Stimulated activated naive B cell treated with anti-CD40 and anti-IgM and Interleukin-4, amounts not matched to agents 10 μg/mL and 1 μg/mL and 100 μg/mL, for 72 hours (primary cell): ENCODE measurements around the gene TBL1X.
"Not testable (repeated sequence)": the region's sequence is repeated elsewhere in the genome, so short reads cannot be mapped to it uniquely, and the experiment has no call there.

Experiments
- ATAC-seq, 2 donors: fragments of 150-1000 bp; cut with Tn5 transposase; replicated peaks; 2 replicates each; pipeline ENCODE4 v1.10.0; 2021; ENCODE audit warnings: moderate library complexity in 1 of 2
- DNase-seq: peaks from one replicate; pipeline ENCODE4 v3.0.0; 2021
- H3K27ac Mint-ChIP-seq: one replicate; pipeline ENCODE4 v1.8.0; 2022; ENCODE audit warnings: mild to moderate bottlenecking, mixed read lengths
- H3K27me3 Mint-ChIP-seq, 2 donors: one replicate each; pipeline ENCODE4 v1.8.0; 2022; ENCODE audit warnings: mixed read lengths in 2 of 2
- H3K36me3 Mint-ChIP-seq, 2 donors: one replicate each; pipeline ENCODE4 v1.8.0; 2022; ENCODE audit warnings: mixed read lengths in 2 of 2, mild to moderate bottlenecking in 1 of 2
- H3K4me1 Mint-ChIP-seq, 2 donors: one replicate each; pipeline ENCODE4 v1.8.0; 2022; ENCODE audit warnings: mixed read lengths in 2 of 2, mild to moderate bottlenecking in 1 of 2
- H3K4me3 Mint-ChIP-seq, 2 donors: one replicate each; pipeline ENCODE4 v1.8.0; 2022; ENCODE audit warnings: mild to moderate bottlenecking in 2 of 2, mixed read lengths in 2 of 2, moderate library complexity in 1 of 2
- H3K9me3 Mint-ChIP-seq, 2 donors: one replicate each; pipeline ENCODE4 v1.8.0; 2022; ENCODE audit warnings: mixed read lengths in 2 of 2, mild to moderate bottlenecking in 1 of 2

Gene TBL1X

GRCh38 chrX:9522378-9523155 is 57.7 kb downstream of the TBL1X start:
- H3K36me3 Mint-ChIP-seq, result peaks cover 0 to 1% of the 10 kb centered on the region in 2 donors
- ATAC-seq, result no peak
- no peak for DNase-seq
- no peak overlapping the region for H3K4me3 Mint-ChIP-seq
- H3K27ac Mint-ChIP-seq, result no peak overlapping the region
- peaks cover 30 to 60% of the 10 kb centered on the region in 2 donors for H3K4me1 Mint-ChIP-seq
- no peaks in the 10 kb centered on the region for H3K27me3 Mint-ChIP-seq
- H3K9me3 Mint-ChIP-seq, result peaks cover 0 to 4% of the 10 kb centered on the region in 2 donors

- H3K27me3 Mint-ChIP-seq, result peaks cover 0 to 11% of the 10 kb centered on the region in 2 donors
- peaks cover 1 to 4% of the 10 kb centered on the region in 2 donors for H3K36me3 Mint-ChIP-seq
- DNase-seq, result peak; percentile 54
- H3K9me3 Mint-ChIP-seq, result no peaks in the 10 kb centered on the region
- ATAC-seq, result peak; percentile 81 to 82
- H3K27ac Mint-ChIP-seq, result peak overlapping the region; percentile 0
- peak overlapping the region; percentile 29 to 37 for H3K4me3 Mint-ChIP-seq
- peaks cover 37 to 75% of the 10 kb centered on the region in 2 donors for H3K4me1 Mint-ChIP-seq
Measured at GRCh38 chrX:9525511-9526248, 60.8 kb downstream of the TBL1X start.

- Mint-ChIP-seq H3K36me3 (peaks cover 1 to 4% of the 10 kb centered on the region in 2 donors), H3K4me1 (peaks cover 42 to 74% of the 10 kb centered on the region in 2 donors), H3K9me3 (no peaks in the 10 kb centered on the region), H3K27ac (no peak overlapping the region), H3K4me3 (no peak overlapping the region), H3K27me3 (peaks cover 0 to 11% of the 10 kb centered on the region in 2 donors)
- ATAC-seq (no peak), DNase-seq (no peak)
Measured at GRCh38 chrX:9526965-9527364, 62.1 kb downstream of the TBL1X start.

GRCh38 chrX:9528498-9528897 is 63.6 kb downstream of the TBL1X start:
- no peak for ATAC-seq
- H3K27me3 Mint-ChIP-seq, result peaks cover 0 to 11% of the 10 kb centered on the region in 2 donors
- peaks cover 1 to 4% of the 10 kb centered on the region in 2 donors for H3K36me3 Mint-ChIP-seq
- no peak overlapping the region for H3K4me3 Mint-ChIP-seq
- H3K9me3 Mint-ChIP-seq, result no peaks in the 10 kb centered on the region
- DNase-seq, result no peak
- H3K27ac Mint-ChIP-seq, result no peak overlapping the region
- H3K4me1 Mint-ChIP-seq, result peaks cover 37 to 72% of the 10 kb centered on the region in 2 donors

- peaks cover 1 to 4% of the 10 kb centered on the region in 2 donors for H3K36me3 Mint-ChIP-seq
- H3K4me3 Mint-ChIP-seq, result no peak overlapping the region
Measured at GRCh38 chrX:9529223-9529622, 64.4 kb downstream of the TBL1X start.

GRCh38 chrX:9530848-9531274 is 66.0 kb downstream of the TBL1X start:
- peak; percentile 92 to 93 for ATAC-seq
- peak overlapping the region; percentile 66 to 84 for H3K4me3 Mint-ChIP-seq
- peaks cover 0 to 11% of the 10 kb centered on the region in 2 donors for H3K27me3 Mint-ChIP-seq
- H3K27ac Mint-ChIP-seq, result peak overlapping the region; percentile 4
- H3K4me1 Mint-ChIP-seq, result peaks cover 44 to 73% of the 10 kb centered on the region in 2 donors
- DNase-seq, result peak; percentile 56
- peaks cover 3 to 4% of the 10 kb centered on the region in 2 donors for H3K36me3 Mint-ChIP-seq
- H3K9me3 Mint-ChIP-seq, result no peaks in the 10 kb centered on the region

More at GRCh38 chrX:9529223-9529622, 64.4 kb downstream of the TBL1X start:
- DNase-seq (no peak), ATAC-seq (no peak)
- Mint-ChIP-seq H3K9me3 (no peaks in the 10 kb centered on the region), H3K27me3 (peaks cover 0 to 11% of the 10 kb centered on the region in 2 donors), H3K4me1 (peaks cover 42 to 74% of the 10 kb centered on the region in 2 donors), H3K27ac (no peak overlapping the region)

GRCh38 chrX:9532349-9532748 is 67.5 kb downstream of the TBL1X start:
- Mint-ChIP-seq H3K9me3 (peaks cover 0 to under 1% of the 10 kb centered on the region in 2 donors), H3K4me1 (peaks cover 36 to 59% of the 10 kb centered on the region in 2 donors), H3K4me3 (no peak overlapping the region), H3K27me3 (peaks cover 0 to 11% of the 10 kb centered on the region in 2 donors), H3K27ac (no peak overlapping the region), H3K36me3 (peaks cover 5 to 7% of the 10 kb centered on the region in 2 donors)
- no peak for ATAC-seq
- DNase-seq, result no peak

- DNase-seq (no peak), ATAC-seq (no peak)
- Mint-ChIP-seq H3K4me3 (peak overlapping the region in 1 of 2 donors; percentile 14), H3K4me1 (peaks cover 33 to 52% of the 10 kb centered on the region in 2 donors), H3K27me3 (peaks cover 0 to 6% of the 10 kb centered on the region in 2 donors), H3K9me3 (peaks cover 0 to 2% of the 10 kb centered on the region in 2 donors), H3K27ac (peak overlapping the region; percentile 1), H3K36me3 (peaks cover 6 to 9% of the 10 kb centered on the region in 2 donors)
Measured at GRCh38 chrX:9533611-9534010, 68.8 kb downstream of the TBL1X start.

- H3K27me3 Mint-ChIP-seq, result peaks cover 0 to under 1% of the 10 kb centered on the region in 2 donors
- peaks cover 10% of the 10 kb centered on the region in 2 donors for H3K36me3 Mint-ChIP-seq
- peaks cover 33 to 53% of the 10 kb centered on the region in 2 donors for H3K4me1 Mint-ChIP-seq
- no peak overlapping the region for H3K4me3 Mint-ChIP-seq
- DNase-seq (no peak), ATAC-seq (no peak)
- H3K9me3 Mint-ChIP-seq, result peaks cover 0 to 2% of the 10 kb centered on the region in 2 donors
- H3K27ac Mint-ChIP-seq, result peak overlapping the region; percentile 4
Measured at GRCh38 chrX:9534686-9535085, 69.8 kb downstream of the TBL1X start.

- Mint-ChIP-seq H3K4me1 (peaks cover 32 to 52% of the 10 kb centered on the region in 2 donors), H3K27ac (no peak overlapping the region)
Measured at GRCh38 chrX:9535101-9535500, 70.2 kb downstream of the TBL1X start.

GRCh38 chrX:9536156-9536555 is 71.3 kb downstream of the TBL1X start:
- not testable (repeated sequence) for ATAC-seq, DNase-seq, H3K27me3 Mint-ChIP-seq, H3K4me3 Mint-ChIP-seq, H3K9me3 Mint-ChIP-seq, H3K27ac Mint-ChIP-seq
- Mint-ChIP-seq H3K4me1 (peaks cover 27 to 45% of the 10 kb centered on the region in 2 donors), H3K36me3 (peaks cover 10 to 11% of the 10 kb centered on the region in 2 donors)

More at GRCh38 chrX:9535101-9535500, 70.2 kb downstream of the TBL1X start:
- Mint-ChIP-seq H3K27me3 (no peaks in the 10 kb centered on the region), H3K9me3 (peaks cover 0 to 2% of the 10 kb centered on the region in 2 donors), H3K36me3 (peaks cover 10 to 11% of the 10 kb centered on the region in 2 donors), H3K4me3 (no peak overlapping the region)
- ATAC-seq (no peak), DNase-seq (no peak)

GRCh38 chrX:9537781-9538180 is 72.9 kb downstream of the TBL1X start:
- Mint-ChIP-seq H3K9me3 (peaks cover 0 to 2% of the 10 kb centered on the region in 2 donors), H3K27ac (no peak overlapping the region), H3K4me1 (peaks cover 26 to 35% of the 10 kb centered on the region in 2 donors), H3K4me3 (no peak overlapping the region), H3K27me3 (no peaks in the 10 kb centered on the region), H3K36me3 (peaks cover 11 to 14% of the 10 kb centered on the region in 2 donors)
- no peak for DNase-seq
- no peak for ATAC-seq

GRCh38 chrX:9538544-9539045 is 73.7 kb downstream of the TBL1X start:
- no peak for ATAC-seq
- no peak overlapping the region for H3K4me3 Mint-ChIP-seq

More at GRCh38 chrX:9538544-9539045, 73.7 kb downstream of the TBL1X start:
- peaks cover 25 to 28% of the 10 kb centered on the region in 2 donors for H3K4me1 Mint-ChIP-seq
- peaks cover 0 to 2% of the 10 kb centered on the region in 2 donors for H3K9me3 Mint-ChIP-seq
- H3K36me3 Mint-ChIP-seq, result peaks cover 11 to 18% of the 10 kb centered on the region in 2 donors
- no peaks in the 10 kb centered on the region for H3K27me3 Mint-ChIP-seq
- H3K27ac Mint-ChIP-seq, result peak overlapping the region; percentile 6
- DNase-seq, result no peak
